Stimulated activated CD8-positive, alpha-beta memory T cell treated with anti-CD3 and anti-CD28 coated beads, Interleukin-4, amount 100 ng/mL, for 24 hours (primary cell): Measurements from ENCODE around the gene CHRNG.

Experiments
- DNase-seq: peaks from one replicate; pipeline ENCODE4 v3.0.0-alpha.2; 2020; ENCODE audit warnings: low read depth

CHRNG gene, protein sequence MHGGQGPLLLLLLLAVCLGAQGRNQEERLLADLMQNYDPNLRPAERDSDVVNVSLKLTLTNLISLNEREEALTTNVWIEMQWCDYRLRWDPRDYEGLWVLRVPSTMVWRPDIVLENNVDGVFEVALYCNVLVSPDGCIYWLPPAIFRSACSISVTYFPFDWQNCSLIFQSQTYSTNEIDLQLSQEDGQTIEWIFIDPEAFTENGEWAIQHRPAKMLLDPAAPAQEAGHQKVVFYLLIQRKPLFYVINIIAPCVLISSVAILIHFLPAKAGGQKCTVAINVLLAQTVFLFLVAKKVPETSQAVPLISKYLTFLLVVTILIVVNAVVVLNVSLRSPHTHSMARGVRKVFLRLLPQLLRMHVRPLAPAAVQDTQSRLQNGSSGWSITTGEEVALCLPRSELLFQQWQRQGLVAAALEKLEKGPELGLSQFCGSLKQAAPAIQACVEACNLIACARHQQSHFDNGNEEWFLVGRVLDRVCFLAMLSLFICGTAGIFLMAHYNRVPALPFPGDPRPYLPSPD

DNA sequence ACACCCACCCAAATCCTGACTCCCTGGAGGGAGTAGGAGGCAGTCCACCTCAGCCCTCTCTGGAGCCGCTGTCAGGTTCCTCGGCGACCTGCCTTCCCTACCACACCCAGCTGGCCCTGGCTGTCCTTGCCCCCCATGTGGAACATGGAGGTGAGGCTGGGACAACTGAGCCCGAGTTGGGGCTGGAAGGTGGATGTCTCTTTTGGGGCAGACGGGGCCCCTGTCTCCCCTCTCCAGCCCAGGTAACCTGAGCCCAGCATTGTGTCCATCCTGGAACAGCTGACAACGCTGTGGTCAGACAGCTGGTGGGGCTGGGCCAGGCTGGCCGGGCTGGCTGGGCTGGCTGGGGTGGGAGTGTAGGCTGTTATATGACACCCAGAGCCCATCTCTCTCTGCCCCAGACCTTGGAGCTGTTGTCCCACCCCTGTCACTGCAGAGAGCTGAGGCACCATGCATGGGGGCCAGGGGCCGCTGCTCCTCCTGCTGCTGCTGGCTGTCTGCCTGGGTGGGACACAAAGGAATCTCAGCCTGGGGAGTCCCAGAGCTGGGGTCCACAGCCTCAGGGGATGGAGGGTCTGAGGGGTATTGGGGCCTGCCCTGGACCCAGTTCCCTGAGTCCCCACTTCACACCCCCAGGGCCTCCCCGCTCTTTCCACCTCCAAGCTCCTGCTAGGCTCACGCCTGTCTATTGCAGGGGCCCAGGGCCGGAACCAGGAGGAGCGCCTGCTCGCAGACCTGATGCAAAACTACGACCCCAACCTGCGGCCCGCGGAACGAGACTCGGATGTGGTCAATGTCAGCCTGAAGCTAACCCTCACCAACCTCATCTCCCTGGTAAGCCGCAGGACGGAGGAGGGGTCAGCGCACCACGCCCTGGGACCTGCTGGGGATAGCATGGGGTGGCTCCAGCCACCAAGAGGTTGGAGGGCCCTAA is at the start of gene CHRNG:
TSS of gene CHRNG (plus strand) at position 395 of the 934 bp plus-strand sequence. CDS start at position 451, 56 bp downstream.
- no peak for DNase-seq

DNA sequence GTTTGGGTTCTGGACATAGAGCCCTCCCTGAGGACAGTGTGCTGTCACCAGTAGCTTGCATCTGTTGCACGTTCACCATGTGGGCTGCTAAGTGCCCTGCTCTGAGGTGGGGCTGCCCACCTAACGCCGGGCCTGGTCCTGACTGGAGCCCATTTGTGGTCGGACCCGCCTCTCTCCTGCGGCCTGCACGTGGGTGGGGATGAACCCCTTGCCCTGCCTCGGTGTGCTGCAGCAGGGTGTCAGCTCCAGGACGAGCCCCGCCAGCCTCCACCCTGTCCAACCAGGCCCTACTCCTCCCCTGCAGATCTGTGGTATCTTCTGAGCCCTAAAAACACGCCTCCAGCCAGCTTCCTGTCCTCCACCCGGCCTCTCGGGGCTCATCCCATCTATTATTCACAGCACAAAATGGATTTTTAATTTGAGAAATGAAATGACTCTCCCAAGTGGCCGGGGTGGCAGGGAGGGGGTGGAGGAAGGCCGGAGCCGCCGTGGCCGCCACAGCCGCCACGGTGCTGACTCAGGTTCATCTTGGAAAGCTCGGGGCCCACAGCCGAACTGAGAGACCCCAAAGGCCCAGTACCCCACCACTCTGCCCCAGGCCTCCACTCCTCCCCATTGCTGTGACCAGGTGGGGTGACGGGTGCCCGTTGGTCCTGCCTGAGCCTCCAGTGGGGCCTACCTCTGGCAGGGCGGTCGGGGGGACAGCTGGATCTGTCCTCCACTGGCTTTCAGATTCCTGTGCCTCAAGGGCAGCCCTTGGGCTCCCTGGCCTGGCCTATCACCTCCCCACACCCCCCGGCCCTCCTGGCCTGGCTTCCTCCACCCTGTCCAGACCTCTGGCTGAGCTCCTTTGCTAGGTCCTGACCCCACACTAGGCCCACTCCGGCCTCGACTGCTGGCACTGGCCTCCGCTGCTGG is 49.0 kb upstream of the CHRNG start:
- no peak for DNase-seq

DNA sequence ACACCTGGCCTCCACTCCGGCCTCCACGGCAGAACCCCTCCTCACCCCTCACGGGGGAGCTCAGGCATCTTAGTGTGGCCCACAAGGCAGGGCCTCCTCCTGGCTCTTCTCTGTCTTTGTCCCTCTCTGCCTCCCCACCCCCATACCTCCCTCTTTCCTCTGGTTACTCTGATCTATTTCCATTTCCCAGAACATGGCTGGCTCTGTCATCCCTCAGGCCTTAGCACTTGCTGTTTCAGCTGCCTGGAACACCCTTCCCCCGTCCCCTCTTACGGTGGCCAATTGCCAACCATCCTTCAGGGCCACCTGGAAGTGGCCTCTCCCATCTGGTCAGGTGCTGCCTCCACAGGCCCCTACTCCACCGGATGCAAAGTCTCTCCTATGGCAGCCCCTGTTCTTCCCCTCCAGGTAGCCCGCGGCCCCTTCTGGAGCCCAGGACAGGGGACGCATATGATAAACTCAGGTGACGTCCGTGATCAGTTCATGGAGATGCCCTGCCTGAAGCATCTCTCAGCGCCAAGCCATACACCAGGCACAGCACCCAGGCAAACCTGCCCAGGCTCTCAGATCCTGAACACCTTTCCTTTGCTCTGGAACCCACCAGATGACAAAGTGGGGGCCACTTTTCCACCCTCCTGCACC is 48.2 kb upstream of the CHRNG start:
- no peak for DNase-seq

DNA sequence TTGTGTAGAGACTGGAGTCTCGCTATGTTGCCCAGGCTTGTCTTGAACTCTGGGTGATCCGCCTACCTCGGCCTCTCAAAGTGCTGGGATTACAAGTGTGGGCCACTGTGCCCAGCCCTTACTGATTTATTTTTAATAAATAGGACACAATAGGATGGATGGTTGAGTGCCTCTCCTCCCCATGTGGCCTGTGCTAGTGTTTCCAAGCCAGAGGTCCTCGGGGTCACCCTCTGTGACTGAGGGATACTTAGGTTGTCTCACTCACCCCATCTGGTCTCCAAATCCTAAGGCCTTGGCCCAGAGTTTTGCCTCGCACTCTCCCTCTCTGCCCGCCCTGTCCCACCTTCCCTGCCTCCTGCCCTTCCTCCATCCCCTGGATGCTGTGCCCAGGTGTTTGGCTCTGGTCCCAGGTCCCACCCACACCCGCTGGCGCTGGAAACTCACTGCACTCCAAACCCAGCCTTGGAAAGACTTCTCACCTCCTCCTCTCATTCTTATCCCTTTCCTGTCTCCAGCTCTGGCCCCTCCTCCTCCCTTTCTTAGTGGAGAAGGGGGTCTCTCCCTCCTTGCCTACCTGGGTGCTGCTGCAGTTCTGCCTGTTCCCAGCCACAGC is 47.1 kb upstream of the CHRNG start:
- DNase-seq = no peak

DNA sequence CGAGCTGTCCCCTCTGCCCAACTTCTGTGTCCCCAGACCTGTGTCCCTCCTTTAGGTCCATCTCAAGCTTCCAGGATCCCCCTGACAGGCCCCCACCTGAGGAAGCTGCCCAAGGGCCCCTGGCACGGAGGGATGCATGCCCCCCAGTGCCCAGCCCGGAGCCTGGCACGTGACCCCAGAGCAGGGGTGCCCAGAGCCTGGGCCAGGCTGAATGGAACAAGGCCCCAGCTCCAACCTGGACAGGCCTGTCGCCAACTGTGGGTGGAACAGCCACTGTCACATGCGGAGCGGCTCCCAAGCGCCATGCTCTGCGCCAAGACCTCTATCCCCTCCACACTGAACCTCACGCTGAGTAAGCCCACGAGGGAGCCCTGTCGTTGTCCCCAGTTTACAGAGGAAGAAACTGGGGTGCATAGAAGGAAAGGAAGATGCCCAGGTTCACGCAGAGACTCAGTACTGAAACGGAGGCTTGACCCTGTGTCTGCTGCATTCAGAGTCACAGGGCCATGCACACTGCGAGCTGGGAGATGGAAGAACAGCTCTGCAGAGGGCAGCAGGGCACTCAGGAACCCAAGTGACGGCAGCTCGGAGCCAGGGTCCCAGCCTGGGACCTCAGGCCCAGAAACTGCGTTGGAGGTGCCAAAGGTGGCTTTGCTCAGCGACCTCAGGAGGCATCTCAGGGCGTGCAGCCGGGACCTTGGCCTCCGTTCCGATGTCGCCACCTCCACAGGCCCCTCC is 46.4 kb upstream of the CHRNG start:
- DNase-seq = no peak

- no peak for DNase-seq
Observed at GRCh38 chr2:232493701-232494474, 45.6 kb upstream of the CHRNG start.

- DNase-seq = no peak
Observed at GRCh38 chr2:232494542-232494941, 45.0 kb upstream of the CHRNG start.

DNA sequence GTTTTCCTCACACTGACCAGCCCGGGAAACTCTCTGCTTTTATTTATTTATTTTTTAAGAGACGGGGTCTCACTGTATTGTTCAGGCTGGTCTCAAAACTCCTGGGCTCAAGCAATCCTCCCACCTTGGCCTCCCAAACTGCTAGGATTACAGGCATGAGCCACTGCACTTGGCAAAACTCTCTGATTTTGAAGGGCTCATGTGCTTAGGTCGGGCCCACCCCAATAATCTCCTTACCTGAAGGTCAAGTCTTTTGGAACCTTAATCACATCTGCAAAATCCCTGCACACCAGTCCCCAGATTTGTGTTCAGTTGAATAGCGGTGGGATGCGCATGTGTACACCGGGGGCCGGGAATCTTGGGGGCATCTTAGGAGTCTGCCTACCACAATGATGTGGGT is 44.2 kb upstream of the CHRNG start:
- no peak for DNase-seq

DNA sequence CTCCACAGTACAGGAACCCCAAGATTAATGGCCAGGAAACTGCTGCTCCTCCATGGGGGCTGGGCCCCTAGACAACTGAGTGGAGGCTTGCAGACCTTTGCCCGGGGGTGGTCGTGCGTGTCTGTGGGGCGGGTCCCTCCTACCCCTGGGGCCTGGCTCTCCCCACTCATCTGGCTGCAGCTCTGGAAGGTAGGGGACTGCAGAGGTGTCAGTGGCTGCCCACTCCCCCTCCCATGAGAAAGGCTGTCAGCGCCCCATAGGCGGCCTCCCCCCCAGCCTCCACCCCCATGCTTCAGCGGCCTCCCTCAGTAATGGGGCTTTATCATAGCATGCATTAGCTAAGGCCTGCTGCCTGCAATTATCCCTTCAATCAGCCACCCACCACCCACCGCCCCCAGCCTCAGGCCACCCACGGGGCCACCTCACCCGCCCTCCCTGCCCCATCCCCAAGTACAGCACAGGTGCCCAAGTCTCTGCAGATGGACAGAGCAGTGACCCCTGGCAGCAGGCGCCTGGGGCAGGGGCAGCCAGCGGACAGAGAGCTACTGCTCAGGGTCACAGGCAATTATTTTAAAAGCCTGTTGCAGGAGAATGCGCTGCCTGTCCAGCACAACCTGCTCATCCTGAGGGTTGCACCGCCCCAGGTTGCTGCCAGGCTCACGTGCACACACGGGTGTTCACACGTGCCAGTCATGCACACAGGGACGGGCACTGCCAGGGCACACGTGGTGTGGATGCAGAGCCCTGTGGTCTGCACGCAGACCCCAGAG is 42.8 kb upstream of the CHRNG start:
- DNase-seq = no peak

- DNase-seq = no peak
Observed at GRCh38 chr2:232497348-232497747, 42.1 kb upstream of the CHRNG start.

DNA sequence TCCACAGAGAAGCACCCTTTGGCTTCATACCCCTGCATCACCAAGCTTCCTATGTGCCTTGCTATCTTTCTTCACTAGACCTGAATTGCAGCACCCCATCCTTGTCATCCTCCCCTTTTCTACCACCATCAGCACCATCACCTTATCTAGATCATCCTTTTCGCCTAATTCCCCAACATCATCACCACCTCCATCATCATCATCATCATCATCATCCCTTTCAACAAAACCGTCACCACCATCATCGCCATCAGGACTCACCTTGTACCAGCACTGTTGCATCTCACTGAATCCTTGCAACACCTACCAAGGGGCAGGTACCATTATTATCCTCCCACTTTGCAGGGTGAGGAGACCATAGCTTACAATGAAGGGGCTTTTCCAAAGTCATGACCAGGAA is 41.0 kb upstream of the CHRNG start:
- no peak for DNase-seq

DNA sequence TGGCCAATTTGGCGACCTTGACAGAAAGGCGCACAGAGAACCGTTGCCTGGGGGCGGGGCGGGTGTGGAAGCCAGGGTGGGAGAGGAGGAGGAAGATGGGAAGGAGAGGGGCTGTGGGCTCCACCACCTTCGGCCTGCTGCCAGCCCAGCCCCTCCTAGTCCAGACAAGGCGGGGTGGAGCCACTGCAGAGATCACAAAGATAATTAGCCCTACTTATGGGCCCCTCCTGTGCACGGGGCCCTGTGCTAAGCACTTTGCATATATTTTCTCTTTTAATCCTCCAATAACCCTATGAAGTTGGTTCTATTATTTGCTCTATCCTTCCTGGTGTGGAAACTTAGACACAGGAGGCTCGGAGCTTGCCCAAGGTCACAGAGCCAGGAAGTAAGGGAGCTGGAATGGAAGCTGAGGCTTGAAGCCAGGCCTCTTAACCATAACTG is 38.1 kb upstream of the CHRNG start:
- no peak for DNase-seq

DNA sequence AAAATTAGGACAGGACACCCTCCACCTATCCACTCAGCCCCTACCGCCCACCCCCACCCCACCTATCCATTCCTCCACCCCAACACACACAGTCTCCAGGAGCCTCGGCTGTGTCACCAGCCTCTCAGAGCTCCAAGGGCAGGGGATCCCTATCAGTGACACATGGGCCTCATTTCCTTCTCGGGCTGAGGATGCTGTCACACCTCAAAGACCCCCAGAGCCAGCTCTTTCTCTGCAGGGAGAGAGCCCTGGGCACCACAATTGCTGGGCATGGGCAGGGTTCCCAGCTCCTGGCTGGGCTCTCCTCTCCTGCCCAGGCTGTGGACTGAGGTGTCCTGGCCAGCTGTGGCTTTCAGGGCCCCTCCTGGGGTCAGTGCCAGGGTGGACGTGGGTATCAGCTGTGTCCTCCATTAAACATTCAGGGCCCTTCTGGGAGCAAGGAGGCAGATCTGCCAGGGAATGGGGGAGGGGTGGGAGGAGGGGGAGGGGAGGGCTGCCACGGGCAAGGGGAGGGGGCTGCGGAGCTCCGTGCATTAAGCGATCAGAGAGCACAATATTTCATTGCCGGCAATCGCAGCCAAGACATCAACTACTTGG is 37.6 kb upstream of the CHRNG start:
- no peak for DNase-seq

DNA sequence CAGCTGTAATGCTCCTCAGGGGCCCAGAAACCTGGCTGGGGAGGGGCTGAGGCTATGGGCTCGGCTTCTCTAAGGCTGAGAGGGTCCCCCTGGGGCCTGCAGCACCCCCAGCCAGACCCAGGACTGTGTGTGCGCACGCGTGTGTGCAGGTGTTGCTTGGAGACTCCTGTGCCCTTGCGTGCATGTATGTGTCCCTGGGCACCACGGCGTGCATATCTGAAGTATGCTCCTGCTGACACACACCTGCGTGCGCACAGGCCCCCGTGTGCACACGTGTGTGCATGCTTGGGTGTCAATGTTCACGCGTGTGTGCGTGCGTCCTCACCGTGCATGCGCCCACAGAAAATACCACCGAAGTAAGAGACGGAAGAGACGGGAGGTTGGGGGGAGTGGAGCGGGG is 37.0 kb upstream of the CHRNG start:
- no peak for DNase-seq

GRCh38 chr2:232502911-232503808 is 36.3 kb upstream of the CHRNG start:
- no peak for DNase-seq

DNA sequence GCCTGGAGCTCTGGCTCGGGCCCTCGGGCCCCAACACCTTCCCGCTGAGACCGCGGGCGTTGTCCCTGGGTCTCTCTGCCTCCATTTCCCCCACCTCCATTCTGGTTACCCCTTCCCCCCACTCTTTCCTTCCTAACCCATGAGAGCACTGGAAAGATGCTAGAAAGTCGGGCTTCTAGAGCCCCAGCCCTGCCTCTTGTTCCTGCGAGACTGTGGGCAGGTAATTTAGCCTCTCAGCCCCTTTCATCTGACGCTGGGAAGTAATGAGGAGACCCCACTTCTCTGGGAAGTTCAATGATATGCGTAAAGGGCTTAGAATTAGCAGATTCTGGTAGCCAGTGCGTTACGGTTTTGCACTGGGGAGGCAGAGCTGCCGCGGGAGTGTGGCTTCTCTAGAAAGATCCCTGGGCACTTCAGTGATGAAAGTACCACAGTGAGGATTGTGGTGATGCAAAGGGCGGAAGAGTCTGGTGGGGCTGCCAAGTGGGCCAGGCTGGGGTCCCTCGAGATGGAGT is 35.6 kb upstream of the CHRNG start:
- no peak for DNase-seq

DNA sequence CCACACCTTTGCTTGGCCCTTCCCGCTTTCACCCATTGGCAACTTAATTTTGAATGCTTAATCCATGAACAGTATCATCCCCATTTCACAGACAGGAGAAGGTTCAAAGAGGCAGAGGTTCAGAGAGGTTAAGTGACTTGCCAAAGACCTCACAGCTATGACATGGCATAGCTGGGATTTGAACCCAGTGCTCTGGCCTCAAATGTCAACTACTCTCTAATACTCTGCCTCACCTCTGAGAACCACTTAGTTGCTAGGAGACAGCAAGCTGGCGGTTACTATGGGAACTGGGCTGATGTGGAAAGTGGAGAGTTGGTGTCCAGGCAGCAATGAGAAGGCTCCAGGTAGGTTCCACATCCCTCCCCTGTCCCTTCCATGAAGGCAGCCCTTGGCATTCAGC is 35.1 kb upstream of the CHRNG start:
- no peak for DNase-seq
